Hepatocyte (in vitro differentiated cells): Measurements from ENCODE around the gene BBS9.

Source experiments
- CTCF ChIP-seq: fragments of 200-600 bp; sonication (generic); IDR thresholded peaks from 2 replicates; pipeline ENCODE4 v1.5.1; 2016; ENCODE audit warnings: antibody characterized with exemption, mild to moderate bottlenecking; ENCODE audit not compliant: poor library complexity
- EZH2 ChIP-seq: fragments of 200-600 bp; sonication (generic); IDR thresholded peaks from 2 replicates; pipeline ENCODE4 v1.6.1; 2016; ENCODE audit warnings: antibody characterized with exemption, mild to moderate bottlenecking, borderline replicate concordance

- TF ChIP-seq CTCF = no peak
- no peak for TF ChIP-seq EZH2
Measured at GRCh38 chr7:33463131-33463530, 333.8 kb downstream of the BBS9 start.
